ENCODE results near the gene SHTN1.

The SHTN1 gene

DNA sequence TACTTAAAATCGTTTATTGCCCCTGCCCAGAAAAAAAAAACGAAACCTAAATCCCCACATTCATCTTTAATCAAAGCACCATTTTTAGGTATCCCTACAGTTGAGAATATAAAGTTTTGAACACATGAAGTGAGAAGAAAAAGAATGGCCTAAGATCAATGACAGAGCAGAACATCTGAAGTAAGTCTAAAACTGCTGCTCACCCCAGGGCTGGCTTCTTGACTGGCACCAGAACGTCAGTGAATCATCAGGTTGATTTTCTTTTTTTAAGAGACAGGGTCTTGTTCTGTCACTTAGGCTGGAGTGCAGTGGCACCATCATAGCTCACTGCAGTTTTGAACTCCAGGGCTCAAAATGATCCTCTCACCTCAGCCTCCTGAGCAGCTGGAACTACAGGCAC is 24.9 kb downstream of the SHTN1 start:
- no peak for DNase-seq

DNA sequence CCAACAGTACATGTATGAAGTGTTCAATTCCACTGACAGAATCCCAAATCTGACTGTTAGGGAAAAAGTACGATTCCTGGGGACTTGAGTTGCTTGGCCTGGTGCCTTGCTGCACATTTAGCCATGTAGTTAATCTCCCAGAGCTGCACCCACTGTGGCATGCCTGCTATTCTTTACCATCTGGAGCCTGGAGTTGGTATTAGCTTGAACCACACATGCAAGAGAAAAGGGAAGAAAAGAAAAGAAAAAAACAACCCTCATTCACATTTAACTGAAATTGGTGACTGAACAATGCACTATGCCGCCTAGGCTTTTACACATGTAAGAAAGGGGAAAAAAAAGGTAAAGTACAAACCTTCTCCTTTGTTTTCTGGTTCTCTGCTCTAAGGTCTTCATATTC is 26.1 kb downstream of the SHTN1 start:
- no peak for DNase-seq

DNA sequence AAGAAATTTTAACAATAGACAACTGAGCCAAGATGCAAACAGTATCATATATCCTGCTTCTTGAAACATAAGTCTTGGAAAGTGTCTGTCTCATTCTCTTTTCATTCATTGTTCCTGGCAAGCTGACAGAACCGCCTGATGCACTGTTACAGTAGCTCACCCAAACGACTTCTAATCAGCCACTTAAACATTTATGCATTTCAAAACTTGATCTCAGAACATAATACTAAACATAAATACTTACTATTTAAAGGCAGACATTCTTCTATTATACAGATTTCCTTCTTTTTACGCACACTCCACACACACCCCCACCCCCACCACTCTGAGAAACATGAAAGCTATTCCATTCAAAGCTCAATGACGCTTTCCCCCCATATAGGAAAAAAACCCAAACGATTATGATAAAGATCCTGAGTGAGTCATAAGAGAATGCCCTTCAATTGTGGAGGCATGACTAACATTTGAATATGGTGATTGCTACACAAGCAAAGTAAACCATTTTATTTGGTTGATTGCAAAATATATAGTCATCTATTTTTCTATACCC is 30.5 kb downstream of the SHTN1 start:
- DNase-seq, result no peak

DNA sequence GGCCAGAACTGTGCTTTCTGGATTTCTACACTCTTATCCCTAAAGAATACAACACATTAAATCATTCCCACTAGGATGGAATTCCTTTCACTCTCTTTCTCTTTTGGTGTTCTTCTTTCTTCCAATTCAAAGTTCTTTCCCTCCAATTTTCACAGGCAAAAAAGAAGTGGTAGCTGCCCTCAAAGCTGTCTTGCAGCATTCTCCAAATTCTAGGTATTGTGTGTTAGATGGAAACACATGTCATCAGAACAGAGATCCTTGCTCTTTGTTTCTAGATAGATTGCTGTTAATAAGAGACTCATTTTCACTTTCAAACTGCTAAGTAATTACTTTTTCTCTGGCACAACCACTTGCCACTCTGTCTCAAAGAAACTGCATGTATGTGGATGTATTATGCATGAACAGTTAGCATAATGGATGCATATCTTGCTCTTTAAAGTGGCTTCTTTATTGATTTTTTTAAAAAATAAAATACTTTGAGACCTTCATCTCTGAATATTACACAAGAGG is 31.0 kb downstream of the SHTN1 start:
- DNase-seq, result no peak

DNA sequence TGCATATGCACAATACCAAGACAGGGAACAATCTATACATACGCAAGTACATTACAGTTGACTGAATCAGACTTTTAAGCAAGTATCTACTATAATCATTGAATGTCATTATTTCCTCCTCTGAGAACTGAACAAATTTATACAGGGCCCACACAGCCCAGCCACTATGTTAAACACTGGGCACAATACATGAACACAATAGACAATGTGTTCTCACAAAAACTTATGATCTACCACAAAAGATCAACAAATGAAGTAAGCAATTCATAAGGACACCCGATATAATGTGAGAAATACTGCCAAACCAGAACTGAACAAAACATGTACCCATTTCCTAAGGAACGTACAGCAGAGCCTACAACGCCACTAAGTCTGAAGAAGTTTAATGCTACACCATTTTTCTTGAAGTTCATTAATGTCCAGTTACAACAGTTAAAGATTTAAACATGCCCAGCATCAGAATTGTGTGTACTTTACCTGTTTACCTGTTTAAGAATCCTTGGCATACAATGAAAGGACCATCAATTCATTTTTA is 31.5 kb downstream of the SHTN1 start:
- DNase-seq, result no peak

DNA sequence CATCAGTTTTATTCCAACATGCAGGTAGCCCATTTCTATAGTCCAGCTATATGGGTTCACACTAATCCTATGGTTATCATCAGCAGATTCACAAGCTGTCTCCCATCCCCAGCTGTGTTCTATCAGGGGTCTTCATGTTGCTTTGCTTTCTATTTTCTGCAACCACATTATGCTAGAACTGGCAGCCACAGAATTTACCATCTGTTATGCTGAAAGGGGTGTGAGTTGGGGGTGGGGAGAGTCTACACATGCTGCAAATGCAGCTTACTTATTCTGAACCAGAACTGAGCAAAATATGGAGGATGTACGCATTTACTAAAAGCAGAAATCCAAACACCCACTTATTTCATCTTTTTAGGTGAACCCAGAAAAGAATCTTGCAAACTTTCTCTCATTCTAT is 32.9 kb downstream of the SHTN1 start:
- DNase-seq, result no peak

DNA sequence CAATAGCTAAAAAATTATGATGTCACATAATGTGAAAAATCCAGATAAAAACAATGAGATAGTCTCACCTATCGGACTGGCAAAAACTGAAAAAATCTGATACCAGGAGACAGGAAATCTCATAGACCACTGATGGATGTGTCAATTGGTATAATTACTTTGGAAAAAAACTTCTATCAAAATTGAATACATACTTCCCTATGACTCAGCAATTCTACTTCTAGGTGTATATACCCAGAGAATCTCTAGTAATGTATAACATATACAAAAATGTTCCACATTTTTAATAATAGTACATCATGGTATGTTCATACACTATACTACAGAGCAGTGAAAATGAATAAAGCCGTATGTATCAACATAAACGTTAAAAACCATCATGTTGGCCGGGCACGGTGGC is 34.9 kb downstream of the SHTN1 start:
- no peak for DNase-seq

DNA sequence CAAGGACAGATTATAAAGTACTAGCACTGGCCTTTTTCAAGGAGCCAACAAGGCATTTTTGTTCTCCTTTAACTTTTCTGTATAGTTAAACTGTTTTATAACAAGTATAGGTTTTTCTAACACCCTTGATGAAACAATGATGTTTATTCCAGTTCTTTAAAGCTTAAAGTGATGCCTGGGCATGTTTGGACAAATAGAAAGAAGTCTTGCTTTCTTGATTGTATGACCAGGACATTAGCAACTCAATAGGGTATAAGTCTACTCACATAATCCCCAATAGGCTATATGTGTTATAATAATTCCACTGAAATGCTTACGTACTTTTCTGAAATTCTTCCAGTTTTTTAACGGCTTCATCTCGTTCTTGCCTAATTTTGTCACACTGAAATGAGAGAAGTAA is 36.7 kb downstream of the SHTN1 start:
- DNase-seq, result no peak

DNA sequence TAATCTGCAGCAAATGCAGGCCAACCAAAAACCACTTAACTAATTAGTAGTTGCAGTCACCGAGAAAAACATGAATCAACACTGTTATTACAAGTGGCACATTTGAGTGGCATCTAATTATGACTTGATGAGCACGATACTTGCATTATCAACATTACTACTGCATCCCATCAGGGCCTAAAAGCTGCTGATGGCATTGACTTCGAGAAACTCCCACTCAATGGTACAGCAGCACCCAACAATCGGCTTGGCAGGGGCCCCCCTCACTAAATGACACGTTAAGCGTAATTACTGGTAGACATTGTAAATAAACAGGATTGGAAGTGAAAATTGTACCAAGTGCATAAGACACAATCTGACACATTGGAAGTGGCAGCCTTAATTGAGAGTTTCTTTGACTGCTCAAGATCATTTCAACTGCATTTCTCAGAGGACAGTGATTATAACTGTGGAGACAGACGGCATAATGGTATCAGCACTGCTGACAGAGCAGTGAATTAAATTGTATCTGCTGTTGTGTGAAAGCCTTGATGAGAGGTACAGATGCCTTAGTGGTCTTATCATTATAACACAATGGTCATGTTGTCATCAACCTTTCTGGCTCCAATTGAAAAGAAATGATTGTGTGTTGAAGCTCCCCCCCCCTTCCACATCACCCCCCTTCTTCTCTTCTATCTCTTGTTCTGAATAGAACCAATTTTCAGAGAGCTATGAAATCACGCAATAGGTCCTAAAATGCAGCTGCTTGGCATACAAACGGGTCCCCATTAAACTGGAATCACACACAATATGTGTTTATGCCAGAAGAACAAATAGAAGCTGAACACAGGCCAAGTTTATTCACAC is 43.4 kb downstream of the SHTN1 start:
- DNase-seq, result no peak

DNA sequence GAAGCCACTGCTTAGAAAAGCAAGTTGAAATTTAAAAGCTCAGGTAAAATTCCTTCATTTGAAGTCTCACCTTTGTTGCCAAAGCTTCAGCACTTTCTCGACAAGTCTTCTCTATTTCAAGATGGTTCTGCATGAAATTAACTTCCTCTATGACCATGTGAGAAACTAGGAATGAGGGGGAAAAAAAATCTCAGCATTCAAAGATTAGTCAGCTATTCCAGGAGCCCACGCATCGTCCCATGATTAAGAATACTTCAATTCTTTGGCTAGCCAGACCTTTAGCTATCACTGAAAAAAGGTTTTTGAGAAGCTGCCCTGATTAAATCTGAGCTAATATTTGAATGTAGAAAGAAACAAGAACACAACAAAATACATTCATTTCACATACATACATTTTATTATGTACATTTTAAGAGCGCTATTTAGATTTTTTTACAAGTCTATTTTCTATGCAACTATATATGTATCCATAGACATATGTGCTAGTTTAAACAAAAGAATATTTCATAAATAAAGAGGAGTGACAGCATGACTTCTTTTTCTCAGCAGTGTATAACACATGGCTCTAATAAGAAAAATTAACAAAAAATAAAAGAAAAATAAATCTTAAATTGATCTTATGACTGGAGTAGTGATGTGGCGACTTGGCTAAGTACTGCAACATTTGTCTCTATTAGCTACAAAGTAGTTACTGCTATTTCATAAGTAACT is 44.8 kb downstream of the SHTN1 start:
- DNase-seq, result no peak

DNA sequence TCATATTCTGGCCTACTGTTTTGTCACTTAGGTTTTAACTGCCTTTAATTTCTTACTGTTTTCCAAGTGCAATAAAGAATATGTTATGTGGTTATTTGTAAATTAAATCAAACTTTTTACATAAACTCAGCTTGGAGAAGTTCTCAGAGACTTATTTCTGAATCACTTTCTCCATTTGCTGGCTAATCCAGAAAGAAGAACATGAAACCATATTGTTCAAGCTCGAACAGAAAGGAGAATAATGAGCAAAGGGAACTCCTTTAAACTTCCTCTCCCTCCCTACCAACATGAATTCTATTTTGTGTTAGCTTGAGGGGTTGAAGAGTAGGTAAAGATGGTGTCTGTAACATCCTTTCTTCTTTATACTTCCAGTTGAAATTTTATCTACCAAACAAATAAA is 52.3 kb downstream of the SHTN1 start:
- no peak for DNase-seq

DNA sequence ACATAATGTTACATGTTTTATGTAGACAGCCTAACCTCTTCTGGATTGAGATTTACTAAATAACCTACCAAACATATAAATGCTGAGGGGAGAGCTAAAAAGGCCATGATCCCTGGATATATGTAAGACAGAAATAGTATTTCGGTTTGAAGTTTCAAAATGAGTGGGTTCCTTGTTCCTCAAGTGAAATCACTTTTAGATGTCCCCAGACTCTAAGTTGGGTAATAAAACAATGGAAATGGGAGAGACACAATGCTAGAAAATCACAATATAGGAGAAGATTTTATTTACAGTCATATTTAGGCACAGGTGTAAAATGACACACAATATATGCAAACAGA is 56.5 kb downstream of the SHTN1 start:
- DNase-seq, result no peak

DNA sequence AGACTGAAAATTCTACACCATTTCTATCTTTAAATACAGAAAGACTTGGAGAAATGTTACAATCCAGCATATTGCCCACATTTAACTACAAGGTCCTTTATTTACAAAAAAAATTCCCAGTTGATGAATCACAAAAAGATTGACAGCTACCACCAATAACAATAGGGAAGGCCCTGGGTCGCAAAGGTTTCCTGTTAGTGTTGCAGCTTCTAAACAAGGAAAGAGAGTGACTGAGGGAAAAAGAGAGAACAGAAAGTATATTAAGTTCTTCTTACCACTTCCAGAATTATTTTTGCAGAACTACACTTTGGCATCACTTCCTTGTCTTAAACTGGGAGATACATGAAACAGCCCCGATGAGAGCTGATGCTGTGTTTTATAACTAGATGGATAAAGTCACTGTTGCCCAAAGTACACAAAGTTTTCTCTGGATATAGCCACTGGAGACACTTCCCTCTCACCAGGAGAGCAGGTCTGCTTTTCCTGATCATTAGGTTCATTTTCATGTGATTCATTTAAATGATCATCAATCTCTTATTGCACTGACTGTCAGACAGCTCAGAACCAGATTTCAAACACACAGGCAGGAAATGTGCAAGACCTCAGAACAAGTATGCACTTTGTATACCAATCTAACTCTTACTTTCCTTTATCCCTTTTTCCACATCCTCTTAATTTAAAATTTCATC is 57.0 kb downstream of the SHTN1 start:
- no peak for DNase-seq

DNA sequence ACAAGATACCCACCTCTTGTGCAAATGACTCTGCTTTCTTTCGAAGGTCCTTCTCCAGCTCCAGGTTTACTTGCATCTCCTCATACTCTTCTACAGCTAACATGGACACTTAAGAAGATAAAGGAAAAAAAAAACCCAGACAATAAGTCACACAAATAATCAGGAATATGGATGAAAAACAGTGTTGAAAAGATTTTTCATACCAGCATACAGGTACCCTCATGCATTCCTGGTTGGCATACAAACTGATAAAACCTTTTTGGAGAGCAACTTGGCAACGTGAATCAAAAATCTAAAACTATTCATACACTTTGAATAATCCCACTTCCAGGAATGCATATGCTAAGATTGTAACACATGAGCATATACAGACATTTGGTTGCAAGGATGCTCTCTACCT is 60.1 kb downstream of the SHTN1 start:
- no peak for DNase-seq

DNA sequence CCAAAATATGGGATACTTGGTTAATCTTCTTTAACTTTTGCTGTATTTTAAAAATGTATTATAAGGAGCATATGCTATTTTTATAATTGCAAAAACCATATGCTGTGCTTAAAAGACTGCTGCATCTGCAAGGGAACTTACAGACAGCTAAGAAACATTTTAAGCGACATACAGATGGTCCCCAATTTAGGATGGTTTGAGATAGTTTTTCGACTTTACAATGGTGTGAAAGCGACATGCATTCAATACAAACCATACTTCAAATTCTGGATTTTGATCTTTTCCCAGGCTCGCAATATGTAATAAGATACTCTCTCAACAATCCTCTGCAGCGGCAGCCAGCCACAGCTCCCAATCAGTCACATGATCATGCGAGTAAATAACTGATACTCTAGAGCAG is 73.2 kb downstream of the SHTN1 start:
- no peak for DNase-seq

DNA sequence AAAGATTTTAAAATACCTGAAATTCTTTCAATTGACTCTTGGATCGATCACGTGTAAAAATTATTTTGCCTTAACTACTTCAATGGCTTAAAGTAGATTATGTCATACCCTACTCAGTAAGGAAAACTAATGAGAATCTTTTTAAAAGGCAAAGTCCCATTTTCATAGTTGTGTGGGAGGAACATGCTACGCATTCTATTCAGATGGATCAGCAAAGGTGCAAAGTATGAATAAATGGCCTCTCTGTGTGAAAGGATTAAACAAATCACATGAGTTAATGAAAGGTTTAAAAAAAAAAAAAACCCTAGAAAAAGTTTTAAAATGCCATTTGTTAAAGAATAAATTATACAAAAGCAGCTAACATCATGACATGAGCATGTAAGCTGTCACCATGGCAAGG is 78.6 kb downstream of the SHTN1 start:
- DNase-seq, result no peak

DNA sequence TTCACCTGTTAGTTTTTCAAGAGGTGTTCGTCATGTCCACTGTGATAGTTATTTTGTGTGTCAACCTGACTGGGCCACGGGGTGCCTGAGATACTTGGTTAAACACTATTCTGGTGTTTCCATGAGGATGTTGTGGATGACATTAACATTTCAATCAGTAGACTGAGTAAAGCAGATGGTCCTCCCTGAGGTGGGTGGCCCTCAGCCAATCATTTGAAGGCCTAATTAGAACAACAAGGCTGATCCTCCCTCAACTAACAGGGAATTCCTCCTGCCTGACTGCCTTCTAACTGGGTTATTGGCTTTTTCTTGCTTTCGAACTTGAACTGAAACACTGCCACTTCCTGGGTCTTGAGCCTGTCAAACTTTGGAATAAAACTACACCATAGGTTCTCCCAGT is 79.9 kb downstream of the SHTN1 start:
- no peak for DNase-seq

DNA sequence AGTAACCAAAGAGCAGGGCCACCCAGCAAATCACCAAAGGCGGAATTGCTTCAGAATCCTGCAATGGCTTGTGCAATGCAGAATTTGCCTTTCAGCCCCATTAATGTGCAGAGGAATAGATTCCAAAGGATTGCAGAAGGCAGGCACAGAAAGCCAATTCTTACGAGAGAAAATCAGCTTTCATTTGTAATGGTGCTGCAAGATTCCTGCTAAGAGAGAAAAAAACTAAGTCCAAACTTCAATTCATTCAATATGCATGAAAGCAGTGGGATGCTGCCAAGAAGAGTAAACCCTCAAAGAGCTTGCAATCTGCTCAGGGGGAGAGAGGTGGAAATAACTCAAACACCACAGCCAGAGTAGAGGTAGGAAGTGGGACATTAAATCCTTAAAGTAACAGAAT is 85.3 kb downstream of the SHTN1 start:
- DNase-seq, result no peak

DNA sequence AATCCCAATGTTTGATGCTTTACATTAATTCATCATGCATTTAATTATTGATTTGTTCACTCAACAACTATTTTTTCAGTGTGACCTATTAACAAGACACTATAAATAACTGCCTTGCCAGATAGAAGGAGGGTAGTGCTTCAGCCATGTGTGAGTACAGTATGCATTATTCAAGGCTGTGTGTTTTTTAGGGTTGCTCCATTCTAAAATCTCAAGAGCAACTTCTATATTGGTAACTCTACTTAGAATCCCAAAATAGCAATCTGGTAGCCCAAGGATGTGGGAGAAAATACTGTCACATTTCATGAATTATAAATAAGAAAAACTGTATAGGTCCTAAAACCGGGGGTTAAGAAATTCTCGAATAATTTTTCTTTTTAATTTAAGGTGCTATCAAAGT is 85.8 kb downstream of the SHTN1 start:
- DNase-seq, result no peak

DNA sequence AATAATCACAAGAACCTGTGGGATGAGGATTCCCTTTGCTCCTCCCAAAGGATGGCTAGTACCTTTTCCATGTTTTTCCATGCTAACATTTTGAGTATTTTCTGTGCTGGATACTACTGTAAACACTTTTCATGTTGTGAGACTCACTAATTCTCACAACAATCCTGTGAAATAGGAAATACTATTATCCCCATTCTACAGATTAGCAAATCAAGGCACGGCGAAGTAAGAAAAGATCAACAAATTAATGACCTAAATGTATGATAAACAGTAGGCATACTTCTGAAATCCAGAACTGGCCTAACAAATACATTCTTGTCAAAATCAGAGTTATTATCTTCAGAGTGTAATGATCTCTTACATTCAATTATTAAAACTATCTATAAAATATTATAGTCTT is 86.4 kb downstream of the SHTN1 start:
- DNase-seq, result no peak

DNA sequence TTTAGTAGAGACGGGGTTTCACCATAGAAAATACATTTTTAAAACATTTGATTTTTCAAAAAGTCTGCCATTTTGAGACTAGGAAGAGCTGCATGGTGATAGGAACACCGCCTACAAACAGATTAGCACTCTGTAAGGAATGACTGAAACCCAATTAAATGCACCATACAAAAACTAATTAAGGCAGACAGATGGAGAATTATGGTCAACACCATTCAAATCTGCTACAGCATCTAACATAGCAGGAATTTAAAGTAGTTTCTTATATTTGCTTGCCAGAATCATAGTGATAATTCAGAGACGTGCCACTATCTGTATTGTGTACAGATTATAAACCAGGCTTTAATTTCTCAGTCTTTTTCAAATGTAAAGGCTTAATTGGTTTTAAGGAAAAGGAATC is 87.5 kb downstream of the SHTN1 start:
- no peak for DNase-seq

DNA sequence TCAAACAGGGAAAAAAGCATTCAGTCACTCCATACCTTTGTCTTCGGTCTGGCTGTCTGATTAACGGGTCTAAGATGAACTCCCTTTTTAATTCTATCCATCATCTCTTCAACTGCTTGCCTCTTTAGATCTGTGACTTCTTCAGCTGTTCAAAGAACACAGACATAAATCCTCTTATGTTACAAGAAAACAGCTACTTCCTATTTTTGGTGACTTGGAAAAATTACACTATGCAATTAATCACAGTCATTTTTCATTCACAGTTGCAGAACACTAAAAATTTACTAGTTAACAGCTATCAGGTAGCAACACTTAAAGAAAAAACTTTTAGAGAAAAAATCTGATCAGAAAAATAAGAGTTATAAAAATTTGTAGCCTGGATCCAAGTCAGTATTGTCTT is 89.6 kb downstream of the SHTN1 start:
- no peak for DNase-seq

DNA sequence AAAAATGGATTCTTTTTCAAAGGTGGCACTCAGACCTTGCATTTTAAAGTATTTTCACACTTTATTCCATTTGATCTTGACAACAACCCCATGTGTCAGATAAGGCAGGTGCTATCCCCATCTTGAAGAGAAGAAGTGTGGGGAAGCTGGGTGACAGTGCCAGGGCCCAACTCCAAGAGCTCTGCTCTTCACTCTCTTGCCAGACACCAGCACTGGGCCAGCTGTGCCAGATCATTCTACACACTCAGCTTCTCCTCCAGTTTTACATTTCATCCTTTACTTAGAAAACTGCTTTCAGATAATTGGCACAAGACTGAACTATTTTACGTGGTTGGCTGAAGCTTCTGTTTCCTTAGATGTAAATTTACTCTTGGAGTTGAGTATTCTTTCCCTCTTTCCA is 91.3 kb downstream of the SHTN1 start:
- no peak for DNase-seq
